ENCODE measurements around the gene SFPQ.
A peak's percentile ranks its signal among the peaks of the same experiment; 100 is the strongest.

SFPQ gene

DNA sequence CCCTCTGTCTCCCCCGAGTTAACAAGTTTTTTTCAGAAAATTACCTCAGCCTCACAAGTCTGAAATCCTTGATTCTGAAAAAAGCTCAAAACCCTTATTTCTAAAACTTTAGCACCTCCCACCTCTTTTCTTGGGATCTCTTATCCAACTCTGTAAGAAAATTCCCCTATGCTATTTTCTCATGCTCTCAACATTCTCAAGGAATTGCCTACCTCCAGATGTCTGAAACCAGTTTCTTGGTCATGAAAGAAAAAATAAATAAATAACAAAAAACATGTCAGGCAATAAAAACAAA, 18.1 kb upstream of the SFPQ start:
- no peaks in the 10 kb centered on the region for H3K36me3 ChIP-seq (ENCODE audit: control insufficient read depth in 5 of 5, insufficient read depth in 5 of 5, low read length in 5 of 5)
- H3K27me3 ChIP-seq (ENCODE audit: control insufficient read depth in 5 of 5, insufficient read depth in 4 of 5, low read length in 5 of 5): no peaks in the 10 kb centered on the region
- no peaks in the 10 kb centered on the region for H3K9me3 ChIP-seq (ENCODE audit: control insufficient read depth in 5 of 5, low read length in 5 of 5)
- H3K9ac ChIP-seq (ENCODE audit: low read length in 5 of 5): no peak overlapping the region
- no peak overlapping the region for H3K4me3 ChIP-seq (ENCODE audit: low read depth in 1 of 5, low read length in 5 of 5)
- H3K27ac ChIP-seq (ENCODE audit: low read depth, low read length): no peak overlapping the region
- H3K4me1 ChIP-seq (ENCODE audit: control insufficient read depth in 5 of 5, insufficient read depth in 5 of 5, low read length in 5 of 5): peaks cover 0 to 17% (median 7%) of the 10 kb centered on the region in 5 donors

DNA sequence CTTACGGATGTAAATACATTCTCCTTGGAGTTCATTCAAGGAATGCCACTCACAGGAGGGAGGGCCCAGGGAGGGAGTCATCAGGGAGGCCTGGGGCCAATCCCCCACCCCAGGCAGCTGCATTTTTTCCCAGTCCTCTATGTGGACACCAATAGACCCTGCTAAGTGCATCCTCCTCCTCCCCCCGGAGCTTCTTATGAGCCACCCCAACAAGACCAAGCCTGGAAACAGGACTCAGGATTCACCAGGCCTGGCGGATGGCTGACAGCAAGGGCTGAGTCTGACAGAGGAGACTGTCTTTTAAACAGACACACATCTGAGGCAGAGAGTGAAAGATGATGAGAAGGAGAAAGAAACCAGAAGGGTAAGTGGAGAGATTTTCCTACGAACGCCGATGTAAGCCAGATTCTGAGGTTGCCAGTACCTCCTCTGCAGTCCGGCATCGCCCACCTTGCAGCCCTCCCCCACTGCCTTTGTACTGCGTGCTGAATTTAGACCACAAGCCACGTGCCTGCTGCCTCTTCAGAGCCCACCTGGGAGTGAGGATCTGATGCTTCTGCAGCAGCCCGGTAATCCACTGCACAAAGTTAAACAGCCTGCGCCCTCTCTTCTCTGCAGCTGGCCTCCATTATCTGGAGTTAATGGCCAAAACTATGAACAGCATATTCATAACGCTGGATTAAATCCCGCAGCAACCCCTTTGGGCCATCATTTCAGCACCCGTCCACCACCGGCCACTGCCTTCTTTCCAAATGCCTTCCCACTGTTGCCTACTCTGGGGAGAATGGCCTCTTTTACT, 17.6 kb upstream of the SFPQ start:
- no peak overlapping the region for H3K27ac ChIP-seq (ENCODE audit: low read depth, low read length)
- H3K4me3 ChIP-seq (ENCODE audit: low read depth in 1 of 5, low read length in 5 of 5): no peak overlapping the region
- H3K4me1 ChIP-seq (ENCODE audit: control insufficient read depth in 5 of 5, insufficient read depth in 5 of 5, low read length in 5 of 5): peaks cover 0 to 17% (median 7%) of the 10 kb centered on the region in 5 donors
- H3K9me3 ChIP-seq (ENCODE audit: control insufficient read depth in 5 of 5, low read length in 5 of 5): no peaks in the 10 kb centered on the region
- no peaks in the 10 kb centered on the region for H3K27me3 ChIP-seq (ENCODE audit: control insufficient read depth in 5 of 5, insufficient read depth in 4 of 5, low read length in 5 of 5)
- no peaks in the 10 kb centered on the region for H3K36me3 ChIP-seq (ENCODE audit: control insufficient read depth in 5 of 5, insufficient read depth in 5 of 5, low read length in 5 of 5)
- no peak overlapping the region for H3K9ac ChIP-seq (ENCODE audit: low read length in 5 of 5)

DNA sequence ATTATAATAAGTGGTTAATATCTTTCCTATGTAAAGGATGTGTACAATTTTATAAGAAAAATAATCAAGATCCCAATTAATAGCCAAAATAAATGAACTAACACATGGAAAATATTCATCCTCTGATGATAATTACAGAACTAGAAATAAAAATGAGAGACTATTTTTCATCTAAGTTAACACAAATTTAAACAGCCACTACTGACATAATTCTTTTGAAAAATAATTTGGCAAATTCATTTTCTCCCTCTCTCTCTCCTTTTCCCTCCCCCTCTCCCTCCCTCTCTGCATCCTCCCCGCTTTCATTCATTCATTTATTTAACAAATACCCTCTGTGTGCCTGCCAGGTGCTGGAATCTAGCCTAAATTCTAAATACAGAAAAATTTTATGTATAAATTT, 10.3 kb upstream of the SFPQ start:
- Histone ChIP-seq H3K36me3 (ENCODE audit: control insufficient read depth in 5 of 5, insufficient read depth in 5 of 5, low read length in 5 of 5) (no peaks in the 10 kb centered on the region), H3K4me3 (ENCODE audit: low read depth in 1 of 5, low read length in 5 of 5) (no peak overlapping the region), H3K27ac (ENCODE audit: low read depth, low read length) (no peak overlapping the region), H3K27me3 (ENCODE audit: control insufficient read depth in 5 of 5, insufficient read depth in 4 of 5, low read length in 5 of 5) (no peaks in the 10 kb centered on the region), H3K9me3 (ENCODE audit: control insufficient read depth in 5 of 5, low read length in 5 of 5) (no peaks in the 10 kb centered on the region), H3K4me1 (ENCODE audit: control insufficient read depth in 5 of 5, insufficient read depth in 5 of 5, low read length in 5 of 5) (peaks cover 0 to 10% (median 4%) of the 10 kb centered on the region in 5 donors), H3K9ac (ENCODE audit: low read length in 5 of 5) (no peak overlapping the region)

DNA sequence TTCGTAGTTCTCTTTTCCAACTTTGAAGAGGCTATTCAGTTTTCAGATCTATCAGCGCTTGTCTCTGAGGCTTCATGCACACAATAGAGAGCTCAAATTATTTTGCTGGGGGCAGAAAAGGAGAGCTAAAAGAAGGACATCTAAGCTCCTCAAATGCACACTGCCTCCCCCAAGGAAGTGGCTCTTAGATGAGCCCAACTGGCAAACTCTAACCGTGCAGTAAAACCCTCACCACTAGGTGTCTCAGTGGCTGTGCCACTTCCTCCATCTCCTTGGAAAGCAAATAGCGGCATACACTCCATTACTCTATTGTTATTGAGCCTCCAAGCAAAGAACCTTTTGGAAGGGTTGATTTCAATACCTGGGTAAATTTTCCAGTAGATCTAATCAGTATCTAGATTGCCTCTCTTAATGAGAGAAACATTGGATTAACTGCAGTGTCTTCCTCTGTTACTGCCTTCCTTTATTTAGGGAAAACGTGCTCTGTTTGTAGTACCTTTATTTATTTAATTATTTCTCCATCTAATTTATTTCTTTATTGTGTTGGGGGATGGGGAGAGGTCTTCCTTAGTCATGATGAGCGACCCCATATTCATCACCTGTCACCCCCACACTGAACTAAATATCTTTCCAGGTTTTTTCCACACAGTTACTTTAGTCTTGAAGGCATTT, 9.2 kb upstream of the SFPQ start:
- Histone ChIP-seq H3K9me3 (ENCODE audit: control insufficient read depth in 5 of 5, low read length in 5 of 5) (no peaks in the 10 kb centered on the region), H3K27ac (ENCODE audit: low read depth, low read length) (no peak overlapping the region), H3K4me3 (ENCODE audit: low read depth in 1 of 5, low read length in 5 of 5) (peak overlapping the region in 1 of 5 donors; percentile 20), H3K36me3 (ENCODE audit: control insufficient read depth in 5 of 5, insufficient read depth in 5 of 5, low read length in 5 of 5) (no peaks in the 10 kb centered on the region), H3K4me1 (ENCODE audit: control insufficient read depth in 5 of 5, insufficient read depth in 5 of 5, low read length in 5 of 5) (peaks cover 0 to 10% (median 4%) of the 10 kb centered on the region in 5 donors), H3K27me3 (ENCODE audit: control insufficient read depth in 5 of 5, insufficient read depth in 4 of 5, low read length in 5 of 5) (no peaks in the 10 kb centered on the region), H3K9ac (ENCODE audit: low read length in 5 of 5) (no peak overlapping the region)

DNA sequence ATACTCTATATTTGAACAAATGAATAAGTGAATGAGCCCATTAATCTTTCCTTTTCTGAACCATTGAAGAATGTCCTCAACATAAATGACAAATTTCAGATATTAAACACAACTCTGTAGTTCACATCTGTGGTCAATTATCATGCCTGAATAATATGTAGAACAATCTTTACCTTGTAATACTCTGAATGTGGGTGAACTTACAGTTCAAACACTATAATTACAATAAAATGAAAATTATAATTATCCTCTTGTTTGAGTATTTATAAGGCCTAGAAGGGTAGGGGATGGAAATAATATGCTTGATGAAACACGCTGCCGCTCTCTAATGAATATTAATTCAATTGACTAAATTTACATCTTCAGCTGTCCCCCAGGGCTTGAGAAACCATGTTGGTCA, 8.7 kb upstream of the SFPQ start:
- Histone ChIP-seq H3K27me3 (ENCODE audit: control insufficient read depth in 5 of 5, insufficient read depth in 4 of 5, low read length in 5 of 5) (no peaks in the 10 kb centered on the region), H3K4me1 (ENCODE audit: control insufficient read depth in 5 of 5, insufficient read depth in 5 of 5, low read length in 5 of 5) (peaks cover 0 to 10% (median 4%) of the 10 kb centered on the region in 5 donors), H3K4me3 (ENCODE audit: low read depth in 1 of 5, low read length in 5 of 5) (no peak overlapping the region), H3K27ac (ENCODE audit: low read depth, low read length) (no peak overlapping the region), H3K9ac (ENCODE audit: low read length in 5 of 5) (no peak overlapping the region), H3K9me3 (ENCODE audit: control insufficient read depth in 5 of 5, low read length in 5 of 5) (no peaks in the 10 kb centered on the region), H3K36me3 (ENCODE audit: control insufficient read depth in 5 of 5, insufficient read depth in 5 of 5, low read length in 5 of 5) (no peaks in the 10 kb centered on the region)

DNA sequence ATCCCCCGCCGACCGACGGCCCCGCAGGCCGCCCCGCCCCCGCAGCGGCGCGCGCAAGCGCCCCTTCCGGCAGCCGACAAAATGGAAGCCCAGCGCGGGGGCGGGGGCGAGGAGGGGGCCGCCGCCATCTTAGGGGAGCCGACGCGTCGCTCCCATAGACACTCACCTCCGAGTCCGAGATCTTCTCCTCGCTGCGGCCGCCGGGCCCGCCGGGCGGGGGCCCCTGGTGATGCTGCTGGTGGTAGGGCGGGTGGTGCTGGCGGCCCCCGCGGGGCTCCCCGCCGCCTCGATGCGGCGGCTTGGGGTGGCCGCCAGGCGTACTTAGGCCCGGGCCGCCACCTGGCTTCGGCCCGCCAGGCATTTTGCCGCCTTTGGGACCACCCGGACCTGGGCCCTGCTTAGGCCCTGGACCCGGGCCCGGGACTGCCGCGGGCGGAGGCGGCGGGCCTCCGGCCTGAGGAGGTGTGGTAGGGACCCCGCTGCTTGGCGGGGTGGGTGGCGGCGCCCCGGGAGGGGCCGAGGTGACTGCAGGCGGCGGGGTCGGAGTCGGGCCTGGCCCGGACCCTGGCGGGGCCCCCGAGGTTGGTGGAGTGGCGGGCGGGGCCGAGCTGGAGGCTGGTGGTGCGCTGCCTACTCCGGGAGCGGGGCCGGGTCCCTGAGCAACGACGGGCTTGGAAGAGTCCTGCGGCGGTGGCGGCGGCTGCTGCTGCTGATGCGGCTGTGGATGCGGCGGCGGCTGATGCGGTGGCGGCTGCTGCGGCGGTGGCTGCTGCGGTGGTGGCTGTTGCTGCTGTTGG, 691 bp downstream of the SFPQ start:
- H3K36me3 ChIP-seq (ENCODE audit: control insufficient read depth in 5 of 5, insufficient read depth in 5 of 5, low read length in 5 of 5): peaks cover 26 to 38% (median 37%) of the 10 kb centered on the region in 5 donors
- peak overlapping the region; percentile 79 for H3K27ac ChIP-seq (ENCODE audit: low read depth, low read length)
- no peaks in the 10 kb centered on the region for H3K9me3 ChIP-seq (ENCODE audit: control insufficient read depth in 5 of 5, low read length in 5 of 5)
- no peaks in the 10 kb centered on the region for H3K27me3 ChIP-seq (ENCODE audit: control insufficient read depth in 5 of 5, insufficient read depth in 4 of 5, low read length in 5 of 5)
- H3K4me3 ChIP-seq (ENCODE audit: low read depth in 1 of 5, low read length in 5 of 5): peak overlapping the region in 4 of 5 donors; percentile 77 to 96 (median 94)
- peak overlapping the region in 4 of 5 donors; percentile 87 to 100 (median 98) for H3K9ac ChIP-seq (ENCODE audit: low read length in 5 of 5)
- H3K4me1 ChIP-seq (ENCODE audit: control insufficient read depth in 5 of 5, insufficient read depth in 5 of 5, low read length in 5 of 5): peaks cover 2 to 40% (median 34%) of the 10 kb centered on the region in 5 donors

DNA sequence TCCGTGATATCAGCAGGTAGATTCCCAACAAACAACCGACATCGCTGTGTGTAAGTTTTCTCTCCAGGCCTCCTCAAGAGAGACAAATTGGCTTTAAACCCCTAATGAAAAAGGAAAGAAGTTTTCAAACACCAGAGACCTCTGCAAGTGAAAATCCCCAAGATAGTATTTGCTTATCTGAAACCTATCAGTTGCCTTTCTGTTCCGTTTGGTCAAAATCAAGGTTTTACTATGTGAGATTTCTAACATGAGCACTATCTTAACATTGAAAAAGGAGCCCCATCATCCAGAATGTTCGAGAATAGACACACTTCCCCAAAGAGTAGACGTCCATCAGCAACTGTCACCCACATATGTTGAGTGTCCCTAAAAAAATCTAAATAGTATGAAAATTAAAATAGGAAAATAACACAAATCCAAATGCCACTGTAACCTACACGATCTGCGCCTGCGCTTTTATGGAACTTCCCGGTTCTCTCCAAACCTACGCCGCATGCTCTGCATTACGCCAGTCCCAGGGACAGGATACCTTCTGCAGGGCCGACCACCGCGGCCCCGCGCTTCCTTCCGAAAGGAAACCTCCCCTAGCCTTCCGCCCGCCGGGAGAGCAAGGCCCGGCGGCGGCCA, 1.4 kb downstream of the SFPQ start:
- Histone ChIP-seq H3K36me3 (ENCODE audit: control insufficient read depth in 5 of 5, insufficient read depth in 5 of 5, low read length in 5 of 5) (peaks cover 32 to 45% (median 44%) of the 10 kb centered on the region in 5 donors), H3K27me3 (ENCODE audit: control insufficient read depth in 5 of 5, insufficient read depth in 4 of 5, low read length in 5 of 5) (no peaks in the 10 kb centered on the region), H3K4me3 (ENCODE audit: low read depth in 1 of 5, low read length in 5 of 5) (peak overlapping the region; percentile 77 to 96 (median 94)), H3K9me3 (ENCODE audit: control insufficient read depth in 5 of 5, low read length in 5 of 5) (no peaks in the 10 kb centered on the region), H3K4me1 (ENCODE audit: control insufficient read depth in 5 of 5, insufficient read depth in 5 of 5, low read length in 5 of 5) (peaks cover 2 to 44% (median 35%) of the 10 kb centered on the region in 5 donors), H3K9ac (ENCODE audit: low read length in 5 of 5) (peak overlapping the region; percentile 73 to 100 (median 97)), H3K27ac (ENCODE audit: low read depth, low read length) (peak overlapping the region; percentile 79)

DNA sequence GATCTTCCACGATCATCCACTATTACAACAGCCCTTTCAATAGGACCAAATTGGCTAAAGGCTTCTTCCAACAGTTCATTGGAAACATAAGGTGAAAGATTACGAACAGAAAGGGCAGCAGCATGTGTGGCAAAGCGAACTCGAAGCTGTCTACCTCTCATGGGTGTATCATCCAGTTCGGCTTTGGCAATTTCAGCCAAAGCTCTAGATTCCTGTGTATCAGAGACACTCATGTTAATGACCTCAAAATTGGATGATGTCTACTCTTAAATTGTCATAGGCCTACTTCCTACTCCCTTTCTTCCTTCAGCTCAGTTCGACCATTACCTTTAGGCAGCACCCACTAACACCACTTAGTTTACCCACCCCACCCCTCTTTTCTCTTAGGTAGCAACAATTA, 2.2 kb downstream of the SFPQ start:
- H3K36me3 ChIP-seq (ENCODE audit: control insufficient read depth in 5 of 5, insufficient read depth in 5 of 5, low read length in 5 of 5): peaks cover 40 to 53% (median 52%) of the 10 kb centered on the region in 5 donors
- peak overlapping the region; percentile 79 for H3K27ac ChIP-seq (ENCODE audit: low read depth, low read length)
- no peaks in the 10 kb centered on the region for H3K9me3 ChIP-seq (ENCODE audit: control insufficient read depth in 5 of 5, low read length in 5 of 5)
- H3K4me3 ChIP-seq (ENCODE audit: low read depth in 1 of 5, low read length in 5 of 5): peak overlapping the region; percentile 77 to 96 (median 94)
- H3K27me3 ChIP-seq (ENCODE audit: control insufficient read depth in 5 of 5, insufficient read depth in 4 of 5, low read length in 5 of 5): no peaks in the 10 kb centered on the region
- H3K9ac ChIP-seq (ENCODE audit: low read length in 5 of 5): peak overlapping the region; percentile 73 to 100 (median 97)
- peaks cover 2 to 51% (median 39%) of the 10 kb centered on the region in 5 donors for H3K4me1 ChIP-seq (ENCODE audit: control insufficient read depth in 5 of 5, insufficient read depth in 5 of 5, low read length in 5 of 5)

DNA sequence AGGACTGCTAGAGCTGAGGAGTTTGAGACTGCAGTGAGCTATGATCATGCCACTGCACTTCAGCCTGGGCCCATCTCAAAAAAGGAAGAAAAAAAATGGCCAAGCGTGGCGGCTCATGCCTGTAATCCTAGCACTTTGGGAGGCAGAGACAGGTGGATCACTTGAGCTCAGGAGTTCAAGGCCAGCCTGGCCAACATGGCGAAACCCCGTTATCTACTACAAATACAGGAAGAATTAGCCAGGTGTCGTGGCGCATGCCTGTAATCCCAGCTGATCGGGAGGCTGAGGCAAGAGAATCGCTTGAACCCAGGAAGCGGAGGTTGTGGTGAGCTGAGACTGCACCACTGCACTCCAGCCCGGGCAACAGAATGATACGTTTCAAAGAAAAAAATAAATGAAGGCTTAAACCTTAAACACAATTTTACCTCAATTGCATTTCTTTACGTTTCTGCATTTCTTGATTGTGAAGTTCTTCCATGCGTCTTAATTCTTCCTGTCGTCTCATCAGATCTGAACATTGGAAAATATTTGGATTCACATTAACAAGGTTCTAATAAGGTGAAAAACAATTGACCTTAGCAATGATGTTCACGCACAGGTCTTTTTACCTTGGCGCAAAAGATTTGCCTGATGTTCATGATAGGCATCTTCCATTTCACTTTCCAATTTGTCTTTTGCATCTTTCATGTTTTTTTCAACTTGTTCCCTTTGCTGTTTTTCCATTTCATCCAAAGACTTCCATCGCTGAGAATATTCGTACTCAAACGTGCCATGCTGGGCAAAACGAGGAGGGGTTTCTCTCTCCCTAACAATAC, 4.2 kb downstream of the SFPQ start:
- no peaks in the 10 kb centered on the region for H3K9me3 ChIP-seq (ENCODE audit: control insufficient read depth in 5 of 5, low read length in 5 of 5)
- no peak overlapping the region for H3K9ac ChIP-seq (ENCODE audit: low read length in 5 of 5)
- H3K4me1 ChIP-seq (ENCODE audit: control insufficient read depth in 5 of 5, insufficient read depth in 5 of 5, low read length in 5 of 5): peaks cover 2 to 52% (median 43%) of the 10 kb centered on the region in 5 donors
- H3K27ac ChIP-seq (ENCODE audit: low read depth, low read length): no peak overlapping the region
- H3K4me3 ChIP-seq (ENCODE audit: low read depth in 1 of 5, low read length in 5 of 5): no peak overlapping the region
- peaks cover 59 to 73% (median 72%) of the 10 kb centered on the region in 5 donors for H3K36me3 ChIP-seq (ENCODE audit: control insufficient read depth in 5 of 5, insufficient read depth in 5 of 5, low read length in 5 of 5)
- H3K27me3 ChIP-seq (ENCODE audit: control insufficient read depth in 5 of 5, insufficient read depth in 4 of 5, low read length in 5 of 5): no peaks in the 10 kb centered on the region

Measured in subcutaneous abdominal adipose tissue (tissue), 5 donors.